K562 (cell line): ENCODE data around the gene PLA2R1. TPM values are rescaled to one million over a fixed set of nuclear protein-coding genes. Genes with fewer than 3 reads are reported as not detected.

ENCODE experiments used
- ASH1L ChIP-seq: fragments of 450-650 bp; IDR thresholded peaks from 2 replicates; pipeline ENCODE4 v1.6.1; 2018; ENCODE audit warnings: borderline replicate concordance, mild to moderate bottlenecking, low read depth; ENCODE audit not compliant: partially characterized antibody
- BCL6 ChIP-seq: fragments of 250-450 bp; sonication (Bioruptor Pico); IDR thresholded peaks from 2 replicates; pipeline ENCODE4 v1.4.0; 2020
- MYBL2 ChIP-seq, 2 experiments: fragments of 450-650 bp in 1 of 2; sonication (generic) in 1 of 2; formaldehyde crosslinking in 1 of 2; IDR thresholded peaks; 2 replicates each; pipeline versions ENCODE4 v1.6.1 to v1.8.1; 2017 to 2022; ENCODE audit warnings: borderline replicate concordance in 1 of 2, inconsistent platforms in 1 of 2, low read depth in 1 of 2, mild to moderate bottlenecking in 1 of 2, missing genetic modification reagents in 1 of 2, moderate library complexity in 1 of 2
- NR4A1 ChIP-seq, 2 experiments: fragments of 250-450 bp in 1 of 2; fragments of 450-650 bp in 1 of 2; sonication (Bioruptor Pico) in 1 of 2; IDR thresholded peaks; 2 replicates each; pipeline versions ENCODE4 v1.4.0 to v1.6.1; 2016 to 2020; ENCODE audit warnings: mild to moderate bottlenecking in 2 of 2, missing compliant biosample characterization in 1 of 2, missing genetic modification characterization in 1 of 2, moderate library complexity in 1 of 2
- RCOR1 ChIP-seq, 2 experiments: IDR thresholded peaks; 2 replicates each; pipeline ENCODE4 v1.6.1; 2012; ENCODE audit warnings: low read depth in 2 of 2, low read length in 2 of 2, borderline replicate concordance in 1 of 2, improper control_type of control experiment in 1 of 2
- ZKSCAN1 ChIP-seq: fragments of 150-350 bp; IDR thresholded peaks from 2 replicates; pipeline ENCODE4 v1.6.1; 2016; ENCODE audit warnings: low read depth, low read length
- polyA plus RNA-seq, 8 experiments: library from polyadenylated mRNA; depleted of rRNA in 4 of 8; stranded (reverse) in 5 of 8; unstranded in 3 of 8; fragments of >200 nt; fragmentation: Nextera tagmentation in 2 of 8; fragmentation: Illumina TruSeq in 1 of 8; extraction: Ambion mirVana in 2 of 8; extraction: Trizol in 1 of 8; gene quantifications; 2 replicates each; pipeline versions ENCODE4 v1.2.1 to v1.2.3, GENCODE V29; 2011 to 2014; ENCODE audit warnings: inconsistent platforms in 1 of 8, missing spikeins in 1 of 8
- total RNA-seq, 7 experiments: library from RNA; depleted of rRNA in 6 of 7; stranded (reverse); fragments of >200 nt in 6 of 7; fragmentation: Illumina TruSeq in 2 of 7; extraction: Trizol in 2 of 7; gene quantifications; 2 replicates each; pipeline versions ENCODE4 v1.2.1 to v1.2.3, GENCODE V29; 2011 to 2021; ENCODE audit warnings: low replicate concordance in 1 of 7
- TF ChIP-seq, protein P1 (sequence below): fragments of 450-650 bp; IDR thresholded peaks from 2 replicates; pipeline ENCODE4 v1.6.1; 2016; ENCODE audit warnings: low read depth
- TF ChIP-seq, protein P2 (sequence below): fragments of 450-650 bp; IDR thresholded peaks from 2 replicates; pipeline ENCODE4 v1.6.1; 2016; ENCODE audit warnings: mild to moderate bottlenecking

Gene PLA2R1
- total and polyA plus RNA-seq, 9 of the 15 experiments (the other 6 are each of a cell fraction or from before 2014, with no cell fraction given) = not detected

DNA sequence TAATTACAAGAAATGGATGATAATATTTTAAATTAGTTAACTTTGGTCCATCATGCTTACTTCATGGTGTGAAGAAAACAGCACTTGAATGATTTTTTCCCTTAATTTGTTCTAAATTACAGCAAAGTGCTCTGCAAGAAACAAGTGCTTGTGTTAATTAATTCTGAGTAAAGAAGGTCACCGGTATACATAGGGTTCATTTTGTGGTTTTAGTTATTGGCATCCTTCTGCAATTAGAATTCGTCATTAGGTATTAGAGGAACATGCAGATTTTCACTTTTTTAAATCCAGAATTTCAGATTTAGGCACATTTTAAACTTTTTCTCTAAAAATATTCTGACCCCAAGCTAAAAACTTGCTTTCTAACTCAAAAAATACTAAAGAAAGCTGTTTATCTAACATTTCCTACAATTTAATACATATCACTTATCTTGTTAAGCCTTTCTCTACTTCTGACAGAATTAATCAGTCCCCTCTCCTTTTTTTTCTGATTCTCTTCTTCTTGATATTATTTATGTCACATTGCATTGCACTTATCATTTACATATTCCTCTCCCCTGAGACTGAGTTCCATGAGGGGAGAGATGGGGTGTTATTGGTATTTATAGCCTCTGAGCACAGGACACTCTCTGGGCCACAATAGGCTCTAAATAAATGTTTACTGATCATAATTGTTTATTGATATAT, 129.2 kb downstream of the PLA2R1 start (continued):
- TF ChIP-seq, protein P1, sequence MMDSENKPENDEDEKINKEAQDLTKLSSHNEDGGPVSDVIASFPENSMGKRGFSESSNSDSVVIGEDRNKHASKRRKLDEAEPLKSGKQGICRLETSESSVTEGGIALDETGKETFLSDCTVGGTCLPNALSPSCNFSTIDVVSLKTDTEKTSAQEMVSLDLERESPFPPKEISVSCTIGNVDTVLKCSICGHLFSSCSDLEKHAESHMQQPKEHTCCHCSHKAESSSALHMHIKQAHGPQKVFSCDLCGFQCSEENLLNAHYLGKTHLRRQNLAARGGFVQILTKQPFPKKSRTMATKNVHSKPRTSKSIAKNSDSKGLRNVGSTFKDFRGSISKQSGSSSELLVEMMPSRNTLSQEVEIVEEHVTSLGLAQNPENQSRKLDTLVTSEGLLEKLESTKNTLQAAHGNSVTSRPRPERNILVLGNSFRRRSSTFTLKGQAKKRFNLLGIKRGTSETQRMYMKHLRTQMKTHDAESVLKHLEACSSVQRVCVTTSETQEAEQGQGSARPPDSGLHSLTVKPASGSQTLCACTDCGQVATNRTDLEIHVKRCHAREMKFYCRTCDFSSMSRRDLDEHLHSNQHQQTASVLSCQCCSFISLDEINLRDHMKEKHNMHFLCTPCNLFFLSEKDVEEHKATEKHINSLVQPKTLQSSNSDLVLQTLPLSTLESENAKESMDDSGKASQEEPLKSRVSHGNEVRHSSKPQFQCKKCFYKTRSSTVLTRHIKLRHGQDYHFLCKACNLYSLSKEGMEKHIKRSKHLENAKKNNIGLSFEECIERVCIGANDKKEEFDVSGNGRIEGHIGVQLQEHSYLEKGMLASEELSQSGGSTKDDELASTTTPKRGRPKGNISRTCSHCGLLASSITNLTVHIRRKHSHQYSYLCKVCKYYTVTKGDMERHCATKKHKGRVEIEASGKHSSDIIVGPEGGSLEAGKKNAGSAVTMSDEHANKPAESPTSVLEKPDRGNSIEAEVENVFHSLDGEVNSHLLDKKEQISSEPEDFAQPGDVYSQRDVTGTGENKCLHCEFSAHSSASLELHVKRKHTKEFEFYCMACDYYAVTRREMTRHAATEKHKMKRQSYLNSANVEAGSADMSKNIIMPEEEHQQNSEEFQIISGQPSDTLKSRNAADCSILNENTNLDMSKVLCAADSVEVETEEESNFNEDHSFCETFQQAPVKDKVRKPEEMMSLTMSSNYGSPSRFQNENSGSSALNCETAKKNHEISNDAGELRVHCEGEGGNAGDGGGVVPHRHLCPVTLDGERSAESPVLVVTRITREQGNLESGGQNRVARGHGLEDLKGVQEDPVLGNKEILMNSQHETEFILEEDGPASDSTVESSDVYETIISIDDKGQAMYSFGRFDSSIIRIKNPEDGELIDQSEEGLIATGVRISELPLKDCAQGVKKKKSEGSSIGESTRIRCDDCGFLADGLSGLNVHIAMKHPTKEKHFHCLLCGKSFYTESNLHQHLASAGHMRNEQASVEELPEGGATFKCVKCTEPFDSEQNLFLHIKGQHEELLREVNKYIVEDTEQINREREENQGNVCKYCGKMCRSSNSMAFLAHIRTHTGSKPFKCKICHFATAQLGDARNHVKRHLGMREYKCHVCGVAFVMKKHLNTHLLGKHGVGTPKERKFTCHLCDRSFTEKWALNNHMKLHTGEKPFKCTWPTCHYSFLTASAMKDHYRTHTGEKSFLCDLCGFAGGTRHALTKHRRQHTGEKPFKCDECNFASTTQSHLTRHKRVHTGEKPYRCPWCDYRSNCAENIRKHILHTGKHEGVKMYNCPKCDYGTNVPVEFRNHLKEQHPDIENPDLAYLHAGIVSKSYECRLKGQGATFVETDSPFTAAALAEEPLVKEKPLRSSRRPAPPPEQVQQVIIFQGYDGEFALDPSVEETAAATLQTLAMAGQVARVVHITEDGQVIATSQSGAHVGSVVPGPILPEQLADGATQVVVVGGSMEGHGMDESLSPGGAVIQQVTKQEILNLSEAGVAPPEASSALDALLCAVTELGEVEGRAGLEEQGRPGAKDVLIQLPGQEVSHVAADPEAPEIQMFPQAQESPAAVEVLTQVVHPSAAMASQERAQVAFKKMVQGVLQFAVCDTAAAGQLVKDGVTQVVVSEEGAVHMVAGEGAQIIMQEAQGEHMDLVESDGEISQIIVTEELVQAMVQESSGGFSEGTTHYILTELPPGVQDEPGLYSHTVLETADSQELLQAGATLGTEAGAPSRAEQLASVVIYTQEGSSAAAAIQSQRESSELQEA = no peak
- TF ChIP-seq BCL6 (CRISPR knock-in tag) (no peak), ZKSCAN1 (no peak), RCOR1 (IDR thresholded peaks at IDR 0.05; ENCODE audit: borderline replicate concordance in 1 of 2, low read depth in 2 of 2, low read length in 2 of 2) (no peak), ASH1L (no peak), MYBL2 (IDR thresholded peaks at IDR 0.05; ENCODE audit: low read depth) (no peak), MYBL2 (CRISPR knock-in tag; IDR thresholded peaks at IDR 0.05; ENCODE audit: borderline replicate concordance) (no peak), NR4A1 (CRISPR knock-in tag; IDR thresholded peaks at IDR 0.05) (no peak), NR4A1 (tag; IDR thresholded peaks at IDR 0.05) (no peak)
- TF ChIP-seq, protein P2, sequence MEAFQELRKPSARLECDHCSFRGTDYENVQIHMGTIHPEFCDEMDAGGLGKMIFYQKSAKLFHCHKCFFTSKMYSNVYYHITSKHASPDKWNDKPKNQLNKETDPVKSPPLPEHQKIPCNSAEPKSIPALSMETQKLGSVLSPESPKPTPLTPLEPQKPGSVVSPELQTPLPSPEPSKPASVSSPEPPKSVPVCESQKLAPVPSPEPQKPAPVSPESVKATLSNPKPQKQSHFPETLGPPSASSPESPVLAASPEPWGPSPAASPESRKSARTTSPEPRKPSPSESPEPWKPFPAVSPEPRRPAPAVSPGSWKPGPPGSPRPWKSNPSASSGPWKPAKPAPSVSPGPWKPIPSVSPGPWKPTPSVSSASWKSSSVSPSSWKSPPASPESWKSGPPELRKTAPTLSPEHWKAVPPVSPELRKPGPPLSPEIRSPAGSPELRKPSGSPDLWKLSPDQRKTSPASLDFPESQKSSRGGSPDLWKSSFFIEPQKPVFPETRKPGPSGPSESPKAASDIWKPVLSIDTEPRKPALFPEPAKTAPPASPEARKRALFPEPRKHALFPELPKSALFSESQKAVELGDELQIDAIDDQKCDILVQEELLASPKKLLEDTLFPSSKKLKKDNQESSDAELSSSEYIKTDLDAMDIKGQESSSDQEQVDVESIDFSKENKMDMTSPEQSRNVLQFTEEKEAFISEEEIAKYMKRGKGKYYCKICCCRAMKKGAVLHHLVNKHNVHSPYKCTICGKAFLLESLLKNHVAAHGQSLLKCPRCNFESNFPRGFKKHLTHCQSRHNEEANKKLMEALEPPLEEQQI = no peak
